H9 (cell line): ENCODE measurements around the gene RBP4. TPM values are rescaled to one million over a fixed set of nuclear protein-coding genes. Genes with fewer than 3 reads are reported as not detected.

ENCODE experiments used
- DNase-seq: peaks from one replicate; pipeline ENCODE4 v3.0.0-alpha.2; 2017
- H2AFZ ChIP-seq: one replicate; pipeline ENCODE4 v1.6.1; 2013; ENCODE audit warnings: mild to moderate bottlenecking, low read length, control low read depth, moderate library complexity
- H2AK5ac ChIP-seq: 2 replicates; pipeline ENCODE4 v1.6.1; 2013; ENCODE audit warnings: low read length, control low read depth, mixed read lengths; ENCODE audit not compliant: insufficient read length
- H2BK120ac ChIP-seq: one replicate; pipeline ENCODE4 v1.6.1; 2013; ENCODE audit warnings: low read depth, mild to moderate bottlenecking, low read length, control low read depth, inconsistent platforms; ENCODE audit not compliant: poor library complexity, severe bottlenecking
- H2BK12ac ChIP-seq: 2 replicates; pipeline ENCODE4 v1.6.1; 2013; ENCODE audit warnings: low read length, control low read depth, mixed read lengths, low read depth; ENCODE audit not compliant: insufficient read length
- H2BK15ac ChIP-seq: 2 replicates; pipeline ENCODE4 v1.6.1; 2013; ENCODE audit warnings: low read depth, low read length, control low read depth
- H2BK20ac ChIP-seq: one replicate; pipeline ENCODE4 v1.6.1; 2013; ENCODE audit warnings: low read depth, mild to moderate bottlenecking, low read length, control low read depth, inconsistent platforms; ENCODE audit not compliant: poor library complexity, severe bottlenecking
- H2BK5ac ChIP-seq: 2 replicates; pipeline ENCODE4 v1.6.1; 2013; ENCODE audit warnings: low read length, control low read depth, mixed read lengths; ENCODE audit not compliant: insufficient read length
- H3K14ac ChIP-seq: 2 replicates; pipeline ENCODE4 v1.6.1; 2013; ENCODE audit warnings: low read length, control low read depth; ENCODE audit not compliant: insufficient read depth
- H3K18ac ChIP-seq: 2 replicates; pipeline ENCODE4 v1.6.1; 2013; ENCODE audit warnings: low read depth, mild to moderate bottlenecking, mixed read lengths, low read length, control low read depth; ENCODE audit not compliant: insufficient read length
- H3K23ac ChIP-seq: 2 replicates; pipeline ENCODE4 v1.6.1; 2013; ENCODE audit warnings: low read length, control low read depth, mixed read lengths, low read depth; ENCODE audit not compliant: insufficient read length
- H3K23me2 ChIP-seq: 2 replicates; pipeline ENCODE4 v1.6.1; 2013; ENCODE audit warnings: low read depth, mild to moderate bottlenecking, mixed read lengths, low read length, control low read depth; ENCODE audit not compliant: insufficient read length, poor library complexity, severe bottlenecking
- H3K27ac ChIP-seq: 2 replicates; pipeline ENCODE4 v1.5.1; 2013; ENCODE audit warnings: low read length, control low read depth, mixed read lengths, low read depth; ENCODE audit not compliant: insufficient read length
- H3K27me3 ChIP-seq: 2 replicates; pipeline ENCODE4 v1.6.1; 2013; ENCODE audit warnings: low read length, control low read depth, inconsistent platforms; ENCODE audit not compliant: insufficient read depth
- H3K4ac ChIP-seq: 2 replicates; pipeline ENCODE4 v1.6.1; 2013; ENCODE audit warnings: low read depth, mild to moderate bottlenecking, control low read depth, inconsistent platforms, low read length, moderate library complexity
- H3K4me1 ChIP-seq: 2 replicates; pipeline ENCODE4 v1.6.1; 2013; ENCODE audit warnings: low read length, control low read depth, inconsistent platforms; ENCODE audit not compliant: insufficient read depth
- H3K4me2 ChIP-seq: 2 replicates; pipeline ENCODE4 v1.6.1; 2013; ENCODE audit warnings: low read length, control low read depth, mixed read lengths; ENCODE audit not compliant: insufficient read length, insufficient read depth
- H3K56ac ChIP-seq: 2 replicates; pipeline ENCODE4 v1.6.1; 2013; ENCODE audit warnings: low read depth, mild to moderate bottlenecking, mixed read lengths, low read length, control low read depth; ENCODE audit not compliant: insufficient read length
- H3K79me1 ChIP-seq: 2 replicates; pipeline ENCODE4 v1.6.1; 2013; ENCODE audit warnings: low read depth, mild to moderate bottlenecking, moderate library complexity, low read length, control low read depth, inconsistent platforms; ENCODE audit not compliant: insufficient read depth, poor library complexity, severe bottlenecking
- H3K79me2 ChIP-seq: 2 replicates; pipeline ENCODE4 v1.6.1; 2013; ENCODE audit warnings: low read length, control low read depth, inconsistent platforms; ENCODE audit not compliant: insufficient read depth
- H3K9ac ChIP-seq: 2 replicates; pipeline ENCODE4 v1.6.1; 2013; ENCODE audit warnings: low read length, control low read depth, mixed read lengths; ENCODE audit not compliant: insufficient read length; ENCODE audit errors: extremely low read depth
- H3K9me3 ChIP-seq: one replicate; pipeline ENCODE4 v1.6.1; 2013; ENCODE audit warnings: low read depth, low read length, inconsistent platforms; ENCODE audit not compliant: control insufficient read depth
- H3T11ph ChIP-seq: one replicate; pipeline ENCODE4 v1.6.1; 2013; ENCODE audit warnings: mild to moderate bottlenecking, low read length, control low read depth, inconsistent platforms
- H4K20me1 ChIP-seq: one replicate; pipeline ENCODE4 v1.6.1; 2013; ENCODE audit not compliant: control insufficient read depth, insufficient read length, insufficient read depth
- H4K5ac ChIP-seq: 2 replicates; pipeline ENCODE4 v1.6.1; 2013; ENCODE audit warnings: low read depth, mild to moderate bottlenecking, mixed read lengths, low read length, control low read depth; ENCODE audit not compliant: insufficient read length
- H4K8ac ChIP-seq: replicated peaks from 2 replicates; pipeline ENCODE4 v1.6.1; 2013; ENCODE audit warnings: low read length, control low read depth, mixed read lengths, low read depth; ENCODE audit not compliant: insufficient read length
- H4K91ac ChIP-seq: 2 replicates; pipeline ENCODE4 v1.6.1; 2013; ENCODE audit warnings: low read depth, mild to moderate bottlenecking, moderate library complexity, mixed read lengths, low read length, control low read depth; ENCODE audit not compliant: insufficient read length
- H3K27ac Mint-ChIP-seq, 3 experiments: 2 replicates in 2 of 3; 3 replicates in 1 of 3; pipeline ENCODE4 v1.8.0; 2020 to 2021; ENCODE audit warnings: mixed read lengths in 3 of 3, mild to moderate bottlenecking in 1 of 3, moderate library complexity in 1 of 3
- H3K27me3 Mint-ChIP-seq: 2 replicates; pipeline ENCODE4 v1.8.0; 2021; ENCODE audit warnings: low read depth, mild to moderate bottlenecking, moderate library complexity, mixed read lengths
- H3K36me3 Mint-ChIP-seq, 3 experiments: 2 replicates in 2 of 3; 3 replicates in 1 of 3; pipeline ENCODE4 v1.8.0; 2020 to 2021; ENCODE audit warnings: low read depth in 3 of 3, mixed read lengths in 3 of 3; ENCODE audit not compliant: insufficient read depth in 1 of 3
- H3K4me1 Mint-ChIP-seq, 2 experiments: 2 replicates each; pipeline ENCODE4 v1.8.0; 2020; ENCODE audit warnings: mixed read lengths in 2 of 2
- H3K4me3 Mint-ChIP-seq, 2 experiments: 2 replicates in 1 of 2; 3 replicates in 1 of 2; pipeline ENCODE4 v1.8.0; 2020 to 2021; ENCODE audit warnings: mild to moderate bottlenecking in 2 of 2, mixed read lengths in 2 of 2, moderate library complexity in 1 of 2
- H3K9me3 Mint-ChIP-seq, 2 experiments: 2 replicates in 1 of 2; 3 replicates in 1 of 2; pipeline ENCODE4 v1.8.0; 2020; ENCODE audit warnings: mild to moderate bottlenecking in 2 of 2, mixed read lengths in 2 of 2, moderate library complexity in 1 of 2
- WGBS: extraction: QIAGEN DNeasy Blood & Tissue Kit; methylation state at CpG from one replicate; pipeline ENCODE4 v1.1.7; 2013; ENCODE audit warnings: missing lambda C conversion rate, low lambda C conversion rate, mixed read lengths; ENCODE audit not compliant: insufficient read length; ENCODE audit errors: extremely low coverage; 5-methylcytosine and 5-hydroxymethylcytosine counted together
- total RNA-seq: library from RNA; stranded (reverse); gene quantifications from 2 replicates; pipeline ENCODE4 v1.2.1, GENCODE V29; 2021
- TF ChIP-seq, protein P1 (sequence below): fragments of 200-600 bp; sonication (generic); conservative IDR thresholded peaks from 3 replicates; pipeline ENCODE4 v1.8.0; 2021; ENCODE audit warnings: antibody characterized with exemption, mild to moderate bottlenecking

RBP4 gene
- total RNA-seq, 1 experiment from 2014 or later = not detected

DNA sequence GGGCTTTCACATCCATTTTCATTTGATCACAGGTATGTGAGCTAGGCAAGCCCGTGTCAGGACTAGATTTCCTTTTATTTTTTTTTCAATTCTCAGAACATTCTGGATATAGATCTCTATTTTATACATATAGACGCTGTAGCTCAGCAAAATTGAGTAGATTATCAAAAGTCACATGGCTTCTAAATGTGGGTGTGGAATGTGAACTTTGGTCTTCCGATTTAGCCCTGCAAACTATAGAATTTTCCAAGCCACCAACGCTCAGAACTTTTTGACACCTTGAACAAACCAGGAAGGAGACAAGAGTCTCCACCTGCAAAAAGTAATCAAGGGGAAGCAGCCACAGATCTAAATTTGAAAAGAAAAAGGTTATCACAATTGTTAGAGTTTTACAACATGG lies 50.4 kb downstream of the RBP4 start:
- H4K91ac ChIP-seq = no peak overlapping the region
- H2BK15ac ChIP-seq = no peak overlapping the region
- H2AK5ac ChIP-seq = no peak overlapping the region
- no peak overlapping the region for H2BK12ac ChIP-seq
- no peaks in the 10 kb centered on the region for H3K79me2 ChIP-seq
- no peak overlapping the region for H3K9ac ChIP-seq
- WGBS = no CpG with 5 or more reads among the region's 4 CpGs
- H4K20me1 ChIP-seq = no peaks in the 10 kb centered on the region
- TF ChIP-seq, protein P1, sequence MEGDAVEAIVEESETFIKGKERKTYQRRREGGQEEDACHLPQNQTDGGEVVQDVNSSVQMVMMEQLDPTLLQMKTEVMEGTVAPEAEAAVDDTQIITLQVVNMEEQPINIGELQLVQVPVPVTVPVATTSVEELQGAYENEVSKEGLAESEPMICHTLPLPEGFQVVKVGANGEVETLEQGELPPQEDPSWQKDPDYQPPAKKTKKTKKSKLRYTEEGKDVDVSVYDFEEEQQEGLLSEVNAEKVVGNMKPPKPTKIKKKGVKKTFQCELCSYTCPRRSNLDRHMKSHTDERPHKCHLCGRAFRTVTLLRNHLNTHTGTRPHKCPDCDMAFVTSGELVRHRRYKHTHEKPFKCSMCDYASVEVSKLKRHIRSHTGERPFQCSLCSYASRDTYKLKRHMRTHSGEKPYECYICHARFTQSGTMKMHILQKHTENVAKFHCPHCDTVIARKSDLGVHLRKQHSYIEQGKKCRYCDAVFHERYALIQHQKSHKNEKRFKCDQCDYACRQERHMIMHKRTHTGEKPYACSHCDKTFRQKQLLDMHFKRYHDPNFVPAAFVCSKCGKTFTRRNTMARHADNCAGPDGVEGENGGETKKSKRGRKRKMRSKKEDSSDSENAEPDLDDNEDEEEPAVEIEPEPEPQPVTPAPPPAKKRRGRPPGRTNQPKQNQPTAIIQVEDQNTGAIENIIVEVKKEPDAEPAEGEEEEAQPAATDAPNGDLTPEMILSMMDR = no peak
- no peak overlapping the region for H3K18ac ChIP-seq
- H3K27ac ChIP-seq = no peak overlapping the region
- H3K9me3 ChIP-seq = no peaks in the 10 kb centered on the region
- H3K23me2 ChIP-seq = no peaks in the 10 kb centered on the region
- peaks cover 8 to 12% of the 10 kb centered on the region in 2 experiments for H3K4me1 Mint-ChIP-seq
- no peak overlapping the region for H3K14ac ChIP-seq
- no peak overlapping the region for H2BK20ac ChIP-seq
- no peak overlapping the region for H2AFZ ChIP-seq
- H3K4me1 ChIP-seq = peaks cover 2% of the 10 kb centered on the region; the same call in 1 of the 2 replicates
- no peak overlapping the region for H3K23ac ChIP-seq
- H3K27me3 Mint-ChIP-seq = peaks cover 2% of the 10 kb centered on the region
- no peak overlapping the region for H2BK120ac ChIP-seq
- no peak overlapping the region for H2BK5ac ChIP-seq
- no peaks in the 10 kb centered on the region for H3K27me3 ChIP-seq
- no peak overlapping the region for H3K4ac ChIP-seq
- H3K9me3 Mint-ChIP-seq = no peaks in the 10 kb centered on the region; a peak in 1 of 5 replicates
- no peak overlapping the region for H3K4me3 Mint-ChIP-seq
- H3K27ac Mint-ChIP-seq = no peak overlapping the region
- no peaks in the 10 kb centered on the region for H3K36me3 Mint-ChIP-seq
- no peak overlapping the region for H3T11ph ChIP-seq
- no peak overlapping the region for H4K8ac ChIP-seq
- no peak overlapping the region for H4K5ac ChIP-seq
- no peak for DNase-seq
- H3K56ac ChIP-seq = no peak overlapping the region
- H3K79me1 ChIP-seq = no peaks in the 10 kb centered on the region
- no peak overlapping the region for H3K4me2 ChIP-seq
